Parathyroid adenoma (tissue), 2 donors: ENCODE data around the gene SOX11.

Source experiments
- H2AFZ ChIP-seq: fragments of 300-600 bp; sonication (generic); one replicate; pipeline ENCODE4 v1.7.0; 2017; ENCODE audit warnings: antibody characterized with exemption, mild to moderate bottlenecking
- H3K27ac ChIP-seq: fragments of 300-600 bp; sonication (generic); one replicate; pipeline ENCODE4 v1.7.0; 2017
- H3K27me3 ChIP-seq: fragments of 300-600 bp; sonication (generic); one replicate; pipeline ENCODE4 v1.7.0; 2017; ENCODE audit warnings: low read length; ENCODE audit not compliant: control insufficient read depth, insufficient read depth
- H3K36me3 ChIP-seq: fragments of 300-600 bp; sonication (generic); one replicate; pipeline ENCODE4 v1.7.0; 2017; ENCODE audit warnings: low read length; ENCODE audit not compliant: control insufficient read depth, insufficient read depth
- H3K4me1 ChIP-seq: fragments of 300-600 bp; sonication (generic); one replicate; pipeline ENCODE4 v1.7.0; 2017; ENCODE audit warnings: control low read depth
- H3K4me2 ChIP-seq: fragments of 300-600 bp; sonication (generic); one replicate; pipeline ENCODE4 v1.7.0; 2017; ENCODE audit warnings: low read length
- H3K4me3 ChIP-seq: fragments of 300-600 bp; sonication (generic); one replicate; pipeline ENCODE4 v1.7.0; 2017; ENCODE audit warnings: low read depth, low read length
- H3K79me2 ChIP-seq: fragments of 300-600 bp; sonication (generic); one replicate; pipeline ENCODE4 v1.7.0; 2017; ENCODE audit warnings: control low read depth
- H3K9ac ChIP-seq: fragments of 300-600 bp; sonication (generic); one replicate; pipeline ENCODE4 v1.7.0; 2017; ENCODE audit warnings: mild to moderate bottlenecking
- H3K9me3 ChIP-seq: fragments of 300-600 bp; sonication (generic); one replicate; pipeline ENCODE4 v1.7.0; 2017; ENCODE audit warnings: low read length; ENCODE audit not compliant: control insufficient read depth
- TF ChIP-seq, protein P1 (sequence below): fragments of 300-600 bp; sonication (generic); IDR thresholded peaks from one replicate; pipeline ENCODE4 v1.7.0; 2017; ENCODE audit warnings: antibody characterized with exemption, mild to moderate bottlenecking
- donor health status: primary hyperparathyroidism.

The SOX11 gene

DNA sequence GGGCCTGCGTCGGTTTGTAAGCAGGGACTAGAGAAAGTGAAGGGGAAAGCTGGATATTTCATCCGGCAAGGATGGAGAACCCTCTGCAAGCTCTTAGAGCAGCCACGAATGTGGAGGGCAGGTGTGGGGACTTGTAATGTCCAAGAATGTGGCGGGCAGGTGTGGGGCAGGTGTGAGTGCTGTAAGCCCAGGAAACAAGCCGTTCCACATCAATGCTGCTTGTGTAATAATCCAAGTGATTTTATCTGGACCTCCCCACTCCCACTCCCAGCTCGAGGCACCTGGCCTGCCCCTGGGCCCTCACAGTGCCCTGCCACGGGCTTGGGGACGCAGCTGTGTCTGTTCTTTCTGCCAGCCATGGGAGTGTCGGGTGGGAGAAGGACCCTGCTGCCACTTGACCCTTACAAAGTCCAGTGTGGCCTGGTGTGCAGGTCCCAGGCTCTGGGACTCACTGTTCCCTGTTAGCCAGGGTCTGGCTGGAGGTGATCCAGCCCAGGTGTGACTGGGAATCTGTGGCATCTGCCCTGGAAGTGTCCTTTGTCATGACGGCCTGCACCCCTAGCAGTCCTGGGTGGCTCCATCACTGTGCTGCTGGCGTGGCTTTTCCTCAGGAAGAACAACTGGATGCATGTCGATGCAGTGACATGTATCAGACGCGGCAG, 42.8 kb downstream of the SOX11 start:
- H3K4me2 ChIP-seq = no peak overlapping the region
- H3K27ac ChIP-seq = no peak overlapping the region
- TF ChIP-seq, protein P1, sequence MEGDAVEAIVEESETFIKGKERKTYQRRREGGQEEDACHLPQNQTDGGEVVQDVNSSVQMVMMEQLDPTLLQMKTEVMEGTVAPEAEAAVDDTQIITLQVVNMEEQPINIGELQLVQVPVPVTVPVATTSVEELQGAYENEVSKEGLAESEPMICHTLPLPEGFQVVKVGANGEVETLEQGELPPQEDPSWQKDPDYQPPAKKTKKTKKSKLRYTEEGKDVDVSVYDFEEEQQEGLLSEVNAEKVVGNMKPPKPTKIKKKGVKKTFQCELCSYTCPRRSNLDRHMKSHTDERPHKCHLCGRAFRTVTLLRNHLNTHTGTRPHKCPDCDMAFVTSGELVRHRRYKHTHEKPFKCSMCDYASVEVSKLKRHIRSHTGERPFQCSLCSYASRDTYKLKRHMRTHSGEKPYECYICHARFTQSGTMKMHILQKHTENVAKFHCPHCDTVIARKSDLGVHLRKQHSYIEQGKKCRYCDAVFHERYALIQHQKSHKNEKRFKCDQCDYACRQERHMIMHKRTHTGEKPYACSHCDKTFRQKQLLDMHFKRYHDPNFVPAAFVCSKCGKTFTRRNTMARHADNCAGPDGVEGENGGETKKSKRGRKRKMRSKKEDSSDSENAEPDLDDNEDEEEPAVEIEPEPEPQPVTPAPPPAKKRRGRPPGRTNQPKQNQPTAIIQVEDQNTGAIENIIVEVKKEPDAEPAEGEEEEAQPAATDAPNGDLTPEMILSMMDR = no peak
- no peak overlapping the region for H2AFZ ChIP-seq
- H3K4me3 ChIP-seq = no peak overlapping the region
- H3K36me3 ChIP-seq = no peaks in the 10 kb centered on the region
- H3K27me3 ChIP-seq = no peaks in the 10 kb centered on the region
- H3K9ac ChIP-seq = no peak overlapping the region
- no peaks in the 10 kb centered on the region for H3K4me1 ChIP-seq
- H3K9me3 ChIP-seq = no peaks in the 10 kb centered on the region
- H3K79me2 ChIP-seq = no peaks in the 10 kb centered on the region

DNA sequence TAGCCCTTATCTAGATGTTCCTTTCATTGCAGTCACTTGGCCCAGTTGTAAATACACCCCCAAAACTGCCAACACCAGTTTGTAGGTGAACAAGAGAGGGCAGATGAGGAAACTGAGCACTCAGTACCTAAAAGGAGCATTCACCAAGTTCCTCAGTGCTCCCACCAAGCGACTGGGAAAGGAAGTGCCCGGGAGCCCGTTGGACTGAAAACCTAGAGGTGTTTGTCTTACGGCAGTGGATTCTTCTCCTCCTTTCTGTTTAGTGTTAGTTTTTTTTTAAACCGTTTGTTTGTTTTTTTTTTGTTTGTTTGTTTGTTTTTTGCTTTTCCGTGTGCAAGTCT, 43.3 kb downstream of the SOX11 start:
- H3K27me3 ChIP-seq = no peaks in the 10 kb centered on the region
- no peak overlapping the region for H3K4me3 ChIP-seq
- TF ChIP-seq, protein P1 = no peak
- H3K4me1 ChIP-seq = no peaks in the 10 kb centered on the region
- H3K9me3 ChIP-seq = no peaks in the 10 kb centered on the region
- H3K79me2 ChIP-seq = no peaks in the 10 kb centered on the region
- H3K36me3 ChIP-seq = no peaks in the 10 kb centered on the region
- no peak overlapping the region for H3K27ac ChIP-seq
- no peak overlapping the region for H2AFZ ChIP-seq
- no peak overlapping the region for H3K9ac ChIP-seq
- no peak overlapping the region for H3K4me2 ChIP-seq

DNA sequence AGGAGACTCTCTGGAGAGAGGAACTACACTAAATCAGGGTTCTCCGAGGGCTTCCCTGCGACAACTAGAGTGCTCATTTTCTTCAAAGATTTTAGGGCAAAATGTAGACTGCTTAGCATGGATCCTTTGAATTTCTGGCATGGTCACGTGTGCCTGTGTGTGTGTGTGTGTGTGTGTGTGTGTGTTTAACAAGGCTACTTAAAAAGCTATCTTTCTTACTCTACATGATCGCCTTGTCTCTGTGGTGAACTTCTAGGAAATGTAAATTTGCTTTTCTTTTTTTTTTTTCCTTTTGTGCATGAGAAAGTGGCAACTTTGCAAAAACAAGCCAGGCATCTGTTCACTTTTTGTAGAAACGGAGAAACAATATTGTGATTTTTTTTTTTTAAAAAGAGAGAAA, 43.9 kb downstream of the SOX11 start:
- Histone ChIP-seq H3K4me2 (no peak overlapping the region), H3K9ac (no peak overlapping the region), H3K79me2 (no peaks in the 10 kb centered on the region), H3K4me3 (no peak overlapping the region), H3K4me1 (no peaks in the 10 kb centered on the region), H3K27ac (no peak overlapping the region), H3K27me3 (no peaks in the 10 kb centered on the region), H2AFZ (no peak overlapping the region), H3K9me3 (no peaks in the 10 kb centered on the region), H3K36me3 (no peaks in the 10 kb centered on the region)
- TF ChIP-seq, protein P1 = no peak

DNA sequence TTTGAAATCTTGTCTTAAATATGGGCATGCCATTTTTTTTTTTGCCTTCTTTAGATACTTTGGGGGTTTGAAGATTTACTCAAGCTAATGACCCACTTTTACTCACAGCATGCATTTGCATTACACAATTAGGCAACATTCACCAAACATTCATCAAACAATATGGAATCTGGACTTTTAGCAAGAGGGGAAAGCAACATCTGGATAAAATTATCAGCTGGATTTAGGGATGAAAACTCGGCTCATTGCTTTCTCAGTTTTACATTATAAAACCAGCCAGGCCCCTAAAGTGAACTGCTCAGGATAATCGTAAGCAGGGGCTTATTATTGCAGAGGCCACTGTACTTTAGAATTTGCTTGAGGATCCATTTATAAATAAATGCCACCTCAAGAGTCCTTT, 44.7 kb downstream of the SOX11 start:
- H2AFZ ChIP-seq = no peak overlapping the region
- no peaks in the 10 kb centered on the region for H3K27me3 ChIP-seq
- H3K4me1 ChIP-seq = no peaks in the 10 kb centered on the region
- no peak overlapping the region for H3K9ac ChIP-seq
- H3K4me3 ChIP-seq = no peak overlapping the region
- H3K9me3 ChIP-seq = no peaks in the 10 kb centered on the region
- no peak overlapping the region for H3K4me2 ChIP-seq
- no peak overlapping the region for H3K27ac ChIP-seq
- no peaks in the 10 kb centered on the region for H3K79me2 ChIP-seq
- H3K36me3 ChIP-seq = no peaks in the 10 kb centered on the region
- TF ChIP-seq, protein P1 = no peak

DNA sequence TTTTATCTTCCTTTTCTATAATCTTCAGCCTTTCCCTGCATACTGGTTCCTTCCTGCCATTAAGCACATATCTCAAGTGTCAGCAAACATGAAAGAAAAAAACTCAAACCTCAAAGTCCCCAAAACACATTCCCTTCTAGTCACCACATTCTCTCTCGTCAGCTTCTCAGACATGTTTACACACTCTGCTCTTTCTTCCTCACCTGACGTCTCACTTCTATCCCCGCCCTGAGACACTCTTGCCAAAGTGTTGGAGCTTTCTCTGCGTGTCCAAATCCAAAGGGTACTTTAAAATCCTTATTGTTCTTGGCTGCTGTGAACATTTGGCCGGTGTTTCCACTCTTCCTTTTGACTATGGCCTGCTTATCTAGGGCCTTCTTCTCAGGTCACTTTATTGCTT, 47.9 kb downstream of the SOX11 start:
- Histone ChIP-seq H3K4me1 (no peaks in the 10 kb centered on the region), H3K27ac (no peak overlapping the region), H2AFZ (no peak overlapping the region), H3K9ac (no peak overlapping the region), H3K4me2 (no peak overlapping the region), H3K79me2 (no peaks in the 10 kb centered on the region), H3K4me3 (no peak overlapping the region), H3K36me3 (no peaks in the 10 kb centered on the region), H3K27me3 (no peaks in the 10 kb centered on the region), H3K9me3 (no peaks in the 10 kb centered on the region)
- TF ChIP-seq, protein P1 = no peak
